Endothelial cell of umbilical vein (primary cell): ENCODE results near the gene SLC7A11. TPM values are rescaled to one million over a fixed set of nuclear protein-coding genes. Genes with fewer than 3 reads are reported as not detected.
A peak's percentile ranks its signal among the peaks of the same experiment; 100 is the strongest.

Experiments
- BruUV-seq: library from RNA; stranded (reverse); fragments of 400-500 nt; replicated peaks from 2 replicates; lab custom pipeline; 2021; lab: Mats Ljungman, UMichigan
- CTCF ChIA-PET: fragments of 300-600, 350-600 bp; sonication (Branson Sonifier 250); formaldehyde crosslinking; loops from one replicate; lab custom pipeline; 2021; ENCODE audit warnings: antibody characterized with exemption, inconsistent platforms; lab: Charles Lee
- POLR2A ChIA-PET: fragments of 300-600, 350-600 bp; sonication (Branson Sonifier 250); formaldehyde crosslinking; loops from one replicate; lab custom pipeline; 2021; ENCODE audit warnings: antibody characterized with exemption, inconsistent platforms; lab: Charles Lee
- DNase-seq: peaks from one replicate; pipeline ENCODE4 v3.0.0-alpha.2; 2011; ENCODE audit warnings: low read depth, low spot score
- FAIRE-seq: peaks from 2 replicates; lab custom pipeline; 2011; peaks lifted over from hg19 to GRCh38; lab: Jason Lieb, UNC
- H2AFZ ChIP-seq: 2 replicates; pipeline ENCODE4 v1.6.0; 2012; ENCODE audit warnings: low read depth, low read length, control low read depth, inconsistent platforms
- H3K27ac ChIP-seq: 2 replicates; pipeline ENCODE4 v1.5.1; 2011; ENCODE audit warnings: low read depth, mild to moderate bottlenecking, control low read depth, low read length, moderate library complexity; ENCODE audit not compliant: insufficient read depth
- H3K27me3 ChIP-seq, 2 experiments: 2 replicates each; pipeline versions ENCODE4 v1.6.0 to v1.6.1; 2011; ENCODE audit warnings: low read length in 2 of 2, mixed read lengths in 1 of 2; ENCODE audit not compliant: control insufficient read depth in 2 of 2, insufficient read depth in 2 of 2
- H3K36me3 ChIP-seq, 2 experiments: 2 replicates in 1 of 2; 3 replicates in 1 of 2; pipeline ENCODE4 v1.5.1; 2011; ENCODE audit warnings: low read length in 2 of 2, mild to moderate bottlenecking in 1 of 2, moderate library complexity in 1 of 2; ENCODE audit not compliant: control insufficient read depth in 2 of 2, insufficient read depth in 2 of 2; ENCODE audit errors: extremely low read depth in 1 of 2
- H3K4me1 ChIP-seq: 3 replicates; pipeline ENCODE4 v1.5.1; 2011; ENCODE audit warnings: mild to moderate bottlenecking, low read length; ENCODE audit not compliant: control insufficient read depth, insufficient read depth; ENCODE audit errors: extremely low read depth
- H3K4me2 ChIP-seq: 2 replicates; pipeline ENCODE4 v1.6.1; 2011; ENCODE audit warnings: low read length, control low read depth, mixed read lengths; ENCODE audit not compliant: insufficient read depth
- H3K4me3 ChIP-seq, 3 experiments: fragments of 200-600 bp in 1 of 3; sonication (generic), shearing (Covaris generic) in 1 of 3; replicated peaks in 1 of 3; 2 replicates each; pipeline ENCODE4 v1.5.1; 2011 to 2016; ENCODE audit warnings: control low read depth in 3 of 3, low read length in 3 of 3, mild to moderate bottlenecking in 2 of 3, inconsistent platforms in 1 of 3, low read depth in 1 of 3, moderate library complexity in 1 of 3; ENCODE audit not compliant: insufficient read depth in 1 of 3
- H3K79me2 ChIP-seq: 2 replicates; pipeline ENCODE4 v1.6.0; 2012; ENCODE audit warnings: low read length, inconsistent platforms; ENCODE audit not compliant: control insufficient read depth, insufficient read depth
- H3K9ac ChIP-seq: replicated peaks from 2 replicates; pipeline ENCODE3; 2011; ENCODE audit warnings: low read length, control low read depth; ENCODE audit not compliant: insufficient read depth; ENCODE audit errors: extremely low read depth
- H3K9me1 ChIP-seq: replicated peaks from 3 replicates; pipeline ENCODE4 v1.6.0; 2011; ENCODE audit warnings: mild to moderate bottlenecking, low read length; ENCODE audit not compliant: control insufficient read depth, insufficient read depth; ENCODE audit errors: extremely low read depth
- H3K9me3 ChIP-seq: replicated peaks from 2 replicates; pipeline ENCODE4 v1.5.1; 2012; ENCODE audit warnings: low read length, inconsistent platforms; ENCODE audit not compliant: control insufficient read depth, insufficient read depth
- H4K20me1 ChIP-seq: replicated peaks from 2 replicates; pipeline ENCODE3; 2011; ENCODE audit warnings: mild to moderate bottlenecking, low read length; ENCODE audit not compliant: control insufficient read depth, insufficient read depth; ENCODE audit errors: extremely low read depth
- CTCF ChIP-seq, 2 donors: IDR thresholded peaks; 1 replicate in 1 of 2; 2 replicates in 1 of 2; pipeline ENCODE4 v1.5.1; 2011; ENCODE audit warnings: low read length in 2 of 2, mild to moderate bottlenecking in 2 of 2, moderate library complexity in 2 of 2, control low read depth in 1 of 2, inconsistent platforms in 1 of 2, low read depth in 1 of 2; ENCODE audit not compliant: insufficient read depth in 1 of 2; ENCODE audit errors: extremely low read depth in 1 of 2
- FOS ChIP-seq: IDR thresholded peaks from 2 replicates; pipeline ENCODE4 v1.6.1; 2011; ENCODE audit warnings: mild to moderate bottlenecking, low read length, moderate library complexity, borderline replicate concordance; ENCODE audit not compliant: insufficient read depth
- GATA2 ChIP-seq: IDR thresholded peaks from 2 replicates; pipeline ENCODE4 v1.7.0; 2011; ENCODE audit warnings: low read depth, mild to moderate bottlenecking, moderate library complexity, mixed read lengths, low read length; ENCODE audit not compliant: insufficient read length, insufficient read depth
- JUN ChIP-seq: IDR thresholded peaks from 2 replicates; pipeline ENCODE4 v1.6.1; 2011; ENCODE audit warnings: borderline replicate concordance, low read depth; ENCODE audit not compliant: insufficient read length, insufficient read depth
- MAX ChIP-seq: IDR thresholded peaks from 2 replicates; pipeline ENCODE4 v1.6.1; 2011; ENCODE audit not compliant: insufficient read depth, insufficient read length
- MYC ChIP-seq: IDR thresholded peaks from one replicate; pipeline ENCODE4 v1.6.1; 2011; ENCODE audit warnings: mild to moderate bottlenecking, low read depth, low read length
- POLR2A ChIP-seq: IDR thresholded peaks from 2 replicates; pipeline ENCODE4 v1.6.1; 2012; ENCODE audit warnings: low read depth, mild to moderate bottlenecking, control low read depth, low read length
- POLR2AphosphoS5 ChIP-seq: IDR thresholded peaks from 2 replicates; pipeline ENCODE4 v1.6.1; 2012; ENCODE audit warnings: low read depth, mild to moderate bottlenecking, control low read depth, low read length, moderate library complexity; ENCODE audit not compliant: insufficient read depth
- dilution Hi-C: fragments of 300-500 bp; cut with MboI; formaldehyde crosslinking; loops from one replicate; pipeline ENCODE4 v1.15.0; 2019; ENCODE audit warnings: low sequenced_read_pairs; ENCODE audit not compliant: extremely low pct_ligation_motif_present
- intact Hi-C: fragments of 100-400 bp; cut with micrococcal nuclease; formaldehyde crosslinking; loops from one replicate; pipeline ENCODE4 v1.10.0; 2022
- polyA plus RNA-seq, 4 experiments: library from polyadenylated mRNA; depleted of rRNA in 3 of 4; stranded (reverse) in 3 of 4; unstranded in 1 of 4; fragments of >200 nt; gene quantifications; 2 replicates each; pipeline versions ENCODE4 v1.2.1 to v1.2.3, GENCODE V29; 2011 to 2012; ENCODE audit warnings: missing spikeins in 1 of 4
- total RNA-seq: library from RNA; stranded (reverse); gene quantifications from 2 replicates; pipeline ENCODE4 v1.2.3, GENCODE V29; 2021

The SLC7A11 gene
- total and polyA plus RNA-seq, 2 donors (not counting 3 experiments of a cell fraction or from before 2014, with no cell fraction given): 28.4 to 82.7 TPM

- no peaks in the 10 kb centered on the region for H3K9me3 ChIP-seq
- TSS peak; percentile 70 for BruUV-seq
- H3K4me3 ChIP-seq: no peak overlapping the region
- H3K36me3 ChIP-seq: peaks cover 2 to 34% of the 10 kb centered on the region in 2 experiments
- peak; percentile 61 for DNase-seq
- H2AFZ ChIP-seq: no peak overlapping the region
- TF ChIP-seq MAX (no peak), POLR2A (no peak), JUN (no peak), MYC (no peak), POLR2AphosphoS5 (no peak), CTCF (IDR thresholded peaks at IDR 0.05; ENCODE audit: extremely low read depth in 1 of 2, insufficient read depth in 1 of 2, low read depth in 1 of 2, low read length in 2 of 2) (no peak), GATA2 (no peak), FOS (no peak)
- H3K79me2 ChIP-seq: peaks cover 76% of the 10 kb centered on the region
- ChIA-PET POLR2A (interaction anchor here (0.8 to 1.6 kb wide), 3 partner anchors 12 to 130 kb away, joined by 3 read pairs; partner anchors contain the start of gene SLC7A11), CTCF (interaction anchor here (1.0 to 2.0 kb wide), 7 partner anchors 8 to 672 kb away, joined by 3 to 6 read pairs (median 4); no protein-coding TSS in a partner anchor)
- peaks cover 6% of the 10 kb centered on the region for H4K20me1 ChIP-seq
- H3K27me3 ChIP-seq: no peaks in the 10 kb centered on the region
- intact Hi-C loops: no loop called here
- peaks cover 52% of the 10 kb centered on the region for H3K4me1 ChIP-seq
- H3K27ac ChIP-seq: peak overlapping the region; percentile 25
- H3K9me1 ChIP-seq: peaks cover 3% of the 10 kb centered on the region
- H3K9ac ChIP-seq: no peak overlapping the region
- H3K4me2 ChIP-seq: peak overlapping the region; percentile 11
- peak; percentile 78 for FAIRE-seq
- dilution Hi-C loops: no loop called here
Measured at GRCh38 chr4:138199568-138200235, 42.4 kb downstream of the SLC7A11 start.
